SW 1271 (cell line): ENCODE results near the gene SNX22.

Source experiments
- DNase-seq, 2 experiments: peaks; one replicate each; lab custom pipeline; 2025; lab: John Stamatoyannopoulos, UW

Gene SNX22

GRCh38 chr15:64156652-64157331, 5.3 kb downstream of the SNX22 start:
- DNase-seq, result no peak

GRCh38 chr15:64157599-64158125, 6.1 kb downstream of the SNX22 start:
- DNase-seq, result no peak

GRCh38 chr15:64158363-64159134, 7.0 kb downstream of the SNX22 start:
- no peak for DNase-seq

- no peak for DNase-seq
These were observed 10.4 kb downstream of the SNX22 start for GRCh38 chr15:64161688-64162477.

- no peak for DNase-seq
These were observed 10.9 kb downstream of the SNX22 start for GRCh38 chr15:64162478-64162868.

- DNase-seq, result peak; percentile 90 to 96
These were observed 11.5 kb downstream of the SNX22 start, which contains the start of gene PPIB for GRCh38 chr15:64162869-64163658. Gene PPIB (minus strand): TSS chr15:64163022. CDS start chr15:64162986, 36 bp downstream.

GRCh38 chr15:64163659-64164362, 12.3 kb downstream of the SNX22 start:
- DNase-seq, result no peak

- DNase-seq, result no peak
These were observed 12.9 kb downstream of the SNX22 start for GRCh38 chr15:64164436-64164835.

- no peak for DNase-seq
These were observed 14.8 kb downstream of the SNX22 start for GRCh38 chr15:64166102-64166890.

GRCh38 chr15:64180235-64180824, 28.8 kb downstream of the SNX22 start:
- DNase-seq, result no peak

GRCh38 chr15:64182859-64183370, 31.4 kb downstream of the SNX22 start:
- DNase-seq, result no peak

GRCh38 chr15:64185146-64185911, 33.8 kb downstream of the SNX22 start:
- no peak for DNase-seq

- no peak for DNase-seq
These were observed 36.1 kb downstream of the SNX22 start for GRCh38 chr15:64187396-64188191.

- DNase-seq, result no peak
These were observed 40.7 kb downstream of the SNX22 start for GRCh38 chr15:64191971-64192830.

GRCh38 chr15:64193971-64194370, 42.4 kb downstream of the SNX22 start:
- no peak for DNase-seq

GRCh38 chr15:64197425-64197824, 45.9 kb downstream of the SNX22 start:
- no peak for DNase-seq

- DNase-seq, result no peak
These were observed 53.7 kb downstream of the SNX22 start for GRCh38 chr15:64205202-64205601.
